Neural crest cell (in vitro differentiated cells): Measurements from ENCODE around the gene FBL. TPM values are rescaled to one million over a fixed set of nuclear protein-coding genes. Genes with fewer than 3 reads are reported as not detected.

Experiments
- DNase-seq: peaks from one replicate; pipeline ENCODE4 v3.0.0; 2021; ENCODE audit warnings: low read depth, mixed read lengths, low spot score
- H3K27ac Mint-ChIP-seq: one replicate; pipeline ENCODE4 v1.8.0; 2021; ENCODE audit warnings: mild to moderate bottlenecking, mixed read lengths; ENCODE audit not compliant: unreplicated experiment
- H3K27me3 Mint-ChIP-seq: 2 replicates; pipeline ENCODE4 v1.8.0; 2021; ENCODE audit warnings: low read depth, mild to moderate bottlenecking, mixed read lengths
- H3K36me3 Mint-ChIP-seq: 2 replicates; pipeline ENCODE4 v1.8.0; 2021; ENCODE audit warnings: low read depth, mild to moderate bottlenecking, mixed read lengths
- H3K4me1 Mint-ChIP-seq: 2 replicates; pipeline ENCODE4 v1.8.0; 2021; ENCODE audit warnings: mixed read lengths
- H3K4me3 Mint-ChIP-seq: one replicate; pipeline ENCODE4 v1.8.0; 2021; ENCODE audit warnings: mild to moderate bottlenecking, mixed read lengths
- H3K9me3 Mint-ChIP-seq: 2 replicates; pipeline ENCODE4 v1.8.0; 2021; ENCODE audit warnings: mixed read lengths
- total RNA-seq: library from RNA; stranded (reverse); gene quantifications from 2 replicates; pipeline ENCODE4 v1.2.1, GENCODE V29; 2021
- TF ChIP-seq, protein P1 (sequence below): fragments of 200-600 bp; sonication (generic); conservative IDR thresholded peaks from 2 replicates; pipeline ENCODE4 v1.5.0; 2021; ENCODE audit warnings: antibody characterized with exemption, mild to moderate bottlenecking

Gene FBL
- total RNA-seq, 1 donor from 2014 or later, result 473 TPM

DNA sequence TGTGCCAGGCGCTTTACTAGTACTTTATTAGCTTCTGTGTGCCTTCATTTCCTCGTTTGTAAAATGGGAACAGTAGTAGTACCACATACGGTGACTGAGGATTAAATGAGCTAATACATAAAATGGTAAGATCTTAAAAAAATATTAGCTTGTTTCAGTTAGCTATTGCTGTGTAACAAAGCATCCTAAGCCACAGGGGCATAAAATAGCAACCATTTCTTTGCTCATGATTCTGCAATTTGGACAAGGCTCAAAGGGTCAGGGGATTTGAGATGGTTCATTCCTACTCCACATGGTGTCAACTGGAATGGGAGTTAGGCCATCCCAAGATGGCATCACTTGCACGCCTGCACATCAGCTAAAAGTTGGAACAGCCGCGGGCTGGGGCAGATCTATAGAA is 25.5 kb downstream of the FBL start:
- Mint-ChIP-seq H3K36me3 (no peaks in the 10 kb centered on the region), H3K27me3 (no peaks in the 10 kb centered on the region), H3K4me1 (no peaks in the 10 kb centered on the region), H3K9me3 (no peaks in the 10 kb centered on the region), H3K27ac (no peak overlapping the region), H3K4me3 (no peak overlapping the region)
- DNase-seq, result no peak
- TF ChIP-seq, protein P1, sequence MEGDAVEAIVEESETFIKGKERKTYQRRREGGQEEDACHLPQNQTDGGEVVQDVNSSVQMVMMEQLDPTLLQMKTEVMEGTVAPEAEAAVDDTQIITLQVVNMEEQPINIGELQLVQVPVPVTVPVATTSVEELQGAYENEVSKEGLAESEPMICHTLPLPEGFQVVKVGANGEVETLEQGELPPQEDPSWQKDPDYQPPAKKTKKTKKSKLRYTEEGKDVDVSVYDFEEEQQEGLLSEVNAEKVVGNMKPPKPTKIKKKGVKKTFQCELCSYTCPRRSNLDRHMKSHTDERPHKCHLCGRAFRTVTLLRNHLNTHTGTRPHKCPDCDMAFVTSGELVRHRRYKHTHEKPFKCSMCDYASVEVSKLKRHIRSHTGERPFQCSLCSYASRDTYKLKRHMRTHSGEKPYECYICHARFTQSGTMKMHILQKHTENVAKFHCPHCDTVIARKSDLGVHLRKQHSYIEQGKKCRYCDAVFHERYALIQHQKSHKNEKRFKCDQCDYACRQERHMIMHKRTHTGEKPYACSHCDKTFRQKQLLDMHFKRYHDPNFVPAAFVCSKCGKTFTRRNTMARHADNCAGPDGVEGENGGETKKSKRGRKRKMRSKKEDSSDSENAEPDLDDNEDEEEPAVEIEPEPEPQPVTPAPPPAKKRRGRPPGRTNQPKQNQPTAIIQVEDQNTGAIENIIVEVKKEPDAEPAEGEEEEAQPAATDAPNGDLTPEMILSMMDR, result no peak

DNA sequence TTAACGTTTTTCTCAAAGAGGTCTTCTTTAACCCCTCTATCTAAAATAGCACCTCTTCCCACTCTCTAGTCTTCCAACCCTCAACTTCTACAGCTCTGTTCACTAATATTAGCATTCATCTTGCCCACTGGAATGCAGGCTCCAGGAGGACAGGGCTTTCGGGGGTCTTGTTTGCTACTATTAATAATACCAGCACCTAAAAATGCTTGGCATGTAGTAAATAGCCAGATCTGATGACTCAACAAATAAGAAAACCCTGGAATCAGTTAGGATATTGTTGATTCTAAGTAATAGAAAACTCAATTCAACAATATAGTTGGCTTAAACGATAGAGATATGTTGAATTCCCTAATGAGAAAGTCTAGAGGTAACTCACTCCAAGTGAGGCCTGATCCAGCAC is 26.4 kb downstream of the FBL start:
- H3K9me3 Mint-ChIP-seq, result no peaks in the 10 kb centered on the region

DNA sequence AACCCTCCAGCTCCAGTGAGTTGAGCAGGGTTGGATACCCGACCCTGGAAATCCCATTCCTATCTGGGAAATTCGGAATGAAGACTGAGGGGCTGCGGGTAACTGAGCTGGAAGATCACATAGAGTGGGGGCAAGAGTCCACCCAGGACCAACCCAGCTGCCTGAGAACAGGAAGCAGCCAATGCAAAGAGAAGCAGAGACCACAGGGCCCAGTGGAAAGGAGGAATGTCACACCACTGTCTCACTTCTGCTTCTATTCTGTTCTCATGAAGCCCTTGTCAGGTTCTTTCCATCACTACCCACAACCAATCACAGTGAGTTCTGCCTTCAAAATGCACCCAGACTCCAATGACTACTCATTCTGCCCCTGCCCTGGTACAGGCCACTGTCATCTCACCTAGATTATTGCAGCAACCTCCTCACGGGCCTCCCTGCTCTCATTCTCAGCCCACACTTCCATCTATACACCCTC is 27.5 kb downstream of the FBL start:
- TF ChIP-seq, protein P1, result no peak
- Mint-ChIP-seq H3K36me3 (no peaks in the 10 kb centered on the region), H3K4me3 (peak overlapping the region; percentile 24), H3K27ac (no peak overlapping the region), H3K4me1 (no peaks in the 10 kb centered on the region), H3K27me3 (no peaks in the 10 kb centered on the region), H3K9me3 (no peaks in the 10 kb centered on the region)
- no peak for DNase-seq

More for the DNA sequence above, 26.4 kb downstream of the FBL start:
- H3K27me3 Mint-ChIP-seq, result no peaks in the 10 kb centered on the region
- no peak for DNase-seq
- H3K27ac Mint-ChIP-seq, result no peak overlapping the region
- H3K4me1 Mint-ChIP-seq, result no peaks in the 10 kb centered on the region
- TF ChIP-seq, protein P1, result no peak
- H3K4me3 Mint-ChIP-seq, result no peak overlapping the region
- no peaks in the 10 kb centered on the region for H3K36me3 Mint-ChIP-seq

DNA sequence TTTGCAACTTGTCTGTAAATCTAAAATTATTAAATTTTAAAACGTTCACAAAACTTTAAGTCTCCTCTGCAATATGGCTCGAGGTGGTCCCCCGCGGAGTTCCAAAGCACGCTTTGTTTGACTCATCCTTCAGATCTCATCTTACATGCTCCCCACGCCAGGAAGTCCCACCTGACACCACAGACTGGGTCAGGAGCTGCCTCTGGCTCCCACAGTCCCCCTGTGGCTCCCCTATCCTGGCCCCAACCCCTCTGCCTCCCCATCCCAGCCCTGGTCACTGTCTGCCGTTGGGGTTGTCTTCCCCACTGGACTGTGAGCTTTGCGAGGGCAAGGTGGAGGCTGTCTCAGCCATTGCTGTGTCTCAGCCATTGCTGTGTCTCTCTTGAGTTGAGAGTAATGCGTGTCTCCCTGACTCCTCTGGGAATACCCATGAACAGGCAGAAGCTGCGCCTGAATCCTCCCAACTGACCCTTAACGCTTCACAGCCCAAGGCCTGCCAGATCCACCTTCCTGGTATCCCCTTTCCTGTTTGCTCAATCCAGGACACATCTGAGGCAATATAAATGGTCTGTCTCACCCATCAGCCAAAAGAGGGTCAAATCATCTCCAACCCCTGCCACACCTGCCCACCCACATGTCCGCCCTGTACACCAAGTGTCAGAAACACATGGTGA is 28.2 kb downstream of the FBL start:
- Mint-ChIP-seq H3K4me3 (no peak overlapping the region), H3K9me3 (no peaks in the 10 kb centered on the region), H3K27ac (peak overlapping the region; percentile 30), H3K27me3 (no peaks in the 10 kb centered on the region), H3K36me3 (no peaks in the 10 kb centered on the region), H3K4me1 (no peaks in the 10 kb centered on the region)
- no peak for DNase-seq
- TF ChIP-seq, protein P1, result no peak

DNA sequence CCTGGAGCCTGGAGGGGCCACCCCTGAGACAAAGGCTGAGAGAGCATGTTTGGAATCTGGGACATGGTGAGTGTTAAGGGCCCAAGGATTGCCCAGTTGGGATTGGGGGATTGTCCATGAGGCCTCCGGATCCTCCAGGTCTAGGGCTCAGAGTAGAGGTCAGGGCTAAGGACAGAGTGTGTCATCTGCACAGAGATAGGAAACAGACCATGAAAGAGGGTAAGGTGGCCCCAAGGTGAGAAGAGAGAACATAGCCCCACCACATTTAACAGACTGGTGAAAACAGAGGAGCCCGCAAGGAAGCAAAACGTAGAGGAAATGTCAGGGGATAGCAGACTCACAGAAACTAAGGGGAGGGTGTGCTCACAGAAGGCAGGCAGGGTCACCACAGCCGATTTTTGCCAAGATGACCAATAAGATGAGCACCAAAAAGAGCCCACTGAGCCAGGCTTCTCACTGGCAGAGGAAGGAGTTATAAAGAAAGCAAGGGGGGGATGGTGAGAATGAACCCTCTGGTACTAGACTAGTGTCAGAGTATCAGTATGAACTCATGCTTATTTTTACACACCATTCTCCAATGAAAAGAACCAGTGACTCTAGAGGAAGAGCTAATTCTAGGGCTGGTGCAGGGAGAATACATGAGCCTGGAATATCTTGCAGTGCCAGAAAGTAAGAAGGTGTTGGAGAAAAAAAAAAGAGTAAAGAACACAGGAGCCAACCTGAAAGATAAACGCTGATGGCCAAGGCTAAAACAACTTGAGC is 29.7 kb downstream of the FBL start:
- H3K9me3 Mint-ChIP-seq, result no peaks in the 10 kb centered on the region
- H3K4me3 Mint-ChIP-seq, result no peak overlapping the region
- H3K27ac Mint-ChIP-seq, result no peak overlapping the region
- TF ChIP-seq, protein P1, result no peak
- H3K27me3 Mint-ChIP-seq, result no peaks in the 10 kb centered on the region
- no peaks in the 10 kb centered on the region for H3K36me3 Mint-ChIP-seq
- no peak for DNase-seq
- no peaks in the 10 kb centered on the region for H3K4me1 Mint-ChIP-seq
